ENCODE measurements around the gene POLR3K.

- TF ChIP-seq POLR2A (IDR thresholded peaks at IDR 0.05; ENCODE audit: low read length) (no peak), GATA1 (IDR thresholded peaks at IDR 0.05; ENCODE audit: low read depth, low read length) (no peak)
Measured at GRCh38 chr16:85865-86264, 32.5 kb upstream of the POLR3K start.
